Glomerular endothelial cell (primary cell): Measurements from ENCODE around the gene EPG5. TPM values are rescaled to one million over a fixed set of nuclear protein-coding genes. Genes with fewer than 3 reads are reported as not detected.
"Not testable (repeated sequence)": the region's sequence is repeated elsewhere in the genome, so short reads cannot be mapped to it uniquely, and the experiment has no call there.

Source experiments
- DNase-seq: peaks from one replicate; pipeline ENCODE4 v3.0.0-alpha.2; 2011; ENCODE audit warnings: low read depth, low spot score; ENCODE audit errors: extremely low read depth
- total RNA-seq: library from RNA; depleted of rRNA; stranded (reverse); fragments of >200 nt; gene quantifications from 2 replicates; pipeline ENCODE4 v1.2.3, GENCODE V29; 2015

Gene EPG5
- total RNA-seq, 1 donor from 2014 or later, result 30.1 TPM

GRCh38 chr18:45981821-45982220 is 14.7 kb upstream of the EPG5 start:
- no peak for DNase-seq

GRCh38 chr18:45980229-45980628 is 13.1 kb upstream of the EPG5 start:
- DNase-seq, result no peak

DNA sequence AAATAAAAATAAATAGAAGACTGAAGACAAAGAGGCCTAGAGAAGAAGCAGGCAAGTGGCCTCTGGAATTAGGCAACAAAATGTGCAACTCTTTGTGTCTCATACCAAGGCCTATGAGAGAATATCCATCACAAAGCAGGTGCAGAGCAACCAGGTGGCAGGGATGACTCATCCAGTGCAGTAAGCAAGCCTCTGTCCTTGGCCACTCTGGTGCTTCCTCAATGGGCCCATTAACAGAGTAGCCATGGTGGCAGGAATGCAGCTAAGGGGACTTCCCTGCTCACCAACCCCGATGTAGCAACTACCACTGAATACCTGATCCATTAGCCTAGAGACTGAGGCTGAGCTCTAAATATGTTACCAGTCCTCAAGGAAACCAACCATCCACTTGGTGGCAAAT is 11.0 kb upstream of the EPG5 start:
- DNase-seq, result no peak

- no peak for DNase-seq
Observed at GRCh38 chr18:45976974-45977373, 9.8 kb upstream of the EPG5 start.

- no peak for DNase-seq
Observed at GRCh38 chr18:45976566-45976965, 9.4 kb upstream of the EPG5 start.

DNA sequence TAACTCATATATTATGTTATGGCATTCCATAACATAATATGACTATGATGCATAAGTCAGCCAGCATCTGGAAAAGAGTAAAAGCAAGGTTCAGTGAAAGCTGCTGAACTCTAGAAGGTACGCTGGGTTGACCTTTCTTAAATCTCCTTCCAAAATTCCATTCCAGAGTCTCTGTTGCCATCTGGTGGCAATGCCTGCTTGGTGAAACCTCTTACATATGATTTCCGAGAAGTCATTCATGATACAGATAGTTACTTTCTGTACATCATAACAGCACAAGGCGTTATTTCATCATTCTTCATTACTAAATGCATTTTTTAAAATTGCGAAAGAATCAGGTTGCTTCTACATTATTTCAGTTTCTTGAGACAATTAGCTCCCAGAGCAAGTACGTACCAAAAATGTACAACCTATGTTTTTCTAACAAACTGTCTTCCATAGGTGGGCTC is 7.0 kb upstream of the EPG5 start:
- no peak for DNase-seq

GRCh38 chr18:45964913-45965312 is 2.2 kb downstream of the EPG5 start:
- DNase-seq, result not testable (repeated sequence)

- no peak for DNase-seq
Observed at GRCh38 chr18:45962866-45963265, 4.3 kb downstream of the EPG5 start.

DNA sequence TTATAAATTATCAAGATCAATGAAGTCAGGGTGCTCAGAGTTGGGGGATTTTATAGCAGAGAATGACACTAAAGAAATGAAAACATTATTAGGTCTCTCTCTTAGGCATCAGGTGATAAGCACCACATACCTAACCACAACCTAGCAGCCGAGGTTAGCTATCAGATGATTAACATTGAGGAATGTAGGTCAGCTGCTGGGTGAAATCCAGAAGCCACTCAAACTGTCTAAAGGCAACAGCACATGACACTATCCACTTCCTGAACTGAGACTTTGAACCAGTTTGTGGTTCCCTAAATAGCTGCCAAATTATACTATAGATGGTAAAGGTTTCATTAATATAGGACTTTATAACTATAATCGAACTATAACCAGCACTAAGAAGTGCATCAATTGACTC is 4.7 kb downstream of the EPG5 start:
- no peak for DNase-seq

GRCh38 chr18:45959484-45959883 is 7.6 kb downstream of the EPG5 start:
- not testable (repeated sequence) for DNase-seq

DNA sequence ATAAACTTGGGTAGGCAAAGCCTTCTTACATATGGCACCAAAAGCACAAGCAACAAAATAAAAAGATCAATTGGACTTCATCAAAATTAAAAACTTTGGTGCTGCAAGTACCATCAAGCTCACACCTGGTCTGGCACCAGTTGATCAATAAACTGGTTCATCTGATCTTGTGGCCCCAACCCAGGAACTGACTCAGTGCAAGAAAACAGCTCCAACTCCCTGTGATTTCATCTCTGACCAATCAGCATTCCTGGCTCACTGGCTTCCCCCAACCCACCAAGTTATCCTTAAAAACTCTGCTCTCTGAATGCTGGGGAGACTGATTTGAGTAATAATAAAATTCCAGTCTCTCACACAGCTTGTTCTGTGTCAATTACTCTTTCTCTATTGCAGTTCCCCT is 8.4 kb downstream of the EPG5 start:
- DNase-seq, result no peak

DNA sequence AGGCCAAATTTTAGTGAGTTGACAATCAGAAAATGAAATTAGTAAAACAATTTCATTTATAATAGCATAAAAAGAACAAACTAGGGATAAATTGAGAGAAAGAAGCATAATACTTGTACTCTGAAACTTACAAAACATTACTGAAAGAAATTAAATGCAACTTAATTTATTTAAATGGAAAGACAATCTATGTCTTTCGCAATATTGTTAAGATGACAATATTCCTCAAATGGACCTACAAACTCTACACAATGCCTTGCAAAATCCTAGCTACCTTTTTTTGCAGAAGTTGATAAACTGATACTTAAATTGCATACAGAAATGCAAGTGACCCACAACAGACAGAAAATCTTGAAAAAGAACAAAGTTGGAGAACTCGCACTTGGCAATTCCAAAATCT is 9.1 kb downstream of the EPG5 start:
- no peak for DNase-seq

GRCh38 chr18:45957100-45957499 is 10.0 kb downstream of the EPG5 start:
- no peak for DNase-seq

GRCh38 chr18:45954070-45954934 is 12.8 kb downstream of the EPG5 start:
- no peak for DNase-seq

DNA sequence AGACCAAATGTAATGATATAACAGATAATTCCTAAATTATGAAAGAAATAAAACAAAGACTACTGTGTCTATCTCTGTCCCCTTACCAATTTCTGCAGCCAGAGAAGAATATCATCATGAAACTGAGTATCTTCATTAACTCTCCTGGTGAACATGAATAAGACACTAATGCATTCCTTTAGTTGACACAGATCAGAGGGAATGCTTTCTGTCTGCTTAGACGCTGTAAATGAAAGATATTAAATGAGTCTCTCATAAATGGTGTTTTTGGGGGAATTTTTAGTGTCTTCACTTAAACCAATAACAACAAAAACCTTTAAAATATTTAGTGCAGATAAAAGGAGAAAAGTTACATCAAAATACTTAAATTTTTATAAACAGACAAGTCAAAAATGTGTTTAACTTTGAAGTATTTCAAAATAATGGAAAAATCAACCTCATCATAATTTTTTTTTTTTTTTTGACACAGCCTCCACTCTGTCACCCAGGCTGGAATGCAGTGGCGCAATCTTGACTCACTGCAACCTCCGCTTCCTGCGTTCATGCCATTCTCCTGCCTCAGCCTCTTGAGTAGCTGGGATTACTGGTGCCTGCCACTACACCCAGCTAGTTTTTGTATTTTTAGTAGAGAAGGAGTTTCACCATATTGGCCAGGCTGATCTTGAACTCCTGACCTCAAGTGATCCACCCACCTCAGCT is 16.0 kb downstream of the EPG5 start:
- no peak for DNase-seq

DNA sequence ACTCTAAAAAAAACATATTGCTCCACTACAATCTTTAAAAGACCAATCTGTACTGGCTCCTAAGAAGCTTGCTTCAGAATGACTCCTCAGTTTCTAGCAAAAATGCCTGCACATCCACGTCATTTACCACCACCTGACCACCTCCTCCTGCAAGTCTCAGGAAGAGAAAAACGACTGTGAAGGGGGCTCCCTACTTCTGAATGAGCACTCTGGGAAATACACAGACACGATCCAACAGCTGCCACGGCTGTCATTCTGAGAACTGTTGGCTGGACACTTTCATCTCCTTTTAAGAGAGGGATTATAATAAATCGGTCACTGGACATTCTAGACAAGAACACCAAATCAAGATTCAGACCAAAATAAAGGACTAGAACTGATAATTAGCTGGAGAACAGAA is 21.5 kb downstream of the EPG5 start:
- no peak for DNase-seq

DNA sequence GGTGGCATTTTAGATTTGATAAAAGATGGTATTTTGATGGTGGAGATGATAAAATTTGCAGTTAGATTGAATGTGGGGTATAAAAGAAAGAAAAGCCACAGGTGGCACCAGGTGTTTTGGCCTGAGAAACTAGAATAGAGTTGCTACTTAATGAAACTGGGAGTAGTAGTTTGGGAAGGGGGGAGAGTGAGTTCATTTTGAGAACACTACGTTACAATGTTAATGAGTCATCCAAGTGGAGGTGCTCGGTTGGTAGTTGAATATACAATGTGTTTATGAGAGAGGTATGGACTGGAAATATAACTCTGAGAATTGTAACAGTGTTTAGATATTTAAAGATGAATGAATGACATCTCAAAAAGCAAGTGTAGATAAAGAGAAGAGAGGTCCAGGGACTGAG is 26.4 kb downstream of the EPG5 start:
- no peak for DNase-seq

DNA sequence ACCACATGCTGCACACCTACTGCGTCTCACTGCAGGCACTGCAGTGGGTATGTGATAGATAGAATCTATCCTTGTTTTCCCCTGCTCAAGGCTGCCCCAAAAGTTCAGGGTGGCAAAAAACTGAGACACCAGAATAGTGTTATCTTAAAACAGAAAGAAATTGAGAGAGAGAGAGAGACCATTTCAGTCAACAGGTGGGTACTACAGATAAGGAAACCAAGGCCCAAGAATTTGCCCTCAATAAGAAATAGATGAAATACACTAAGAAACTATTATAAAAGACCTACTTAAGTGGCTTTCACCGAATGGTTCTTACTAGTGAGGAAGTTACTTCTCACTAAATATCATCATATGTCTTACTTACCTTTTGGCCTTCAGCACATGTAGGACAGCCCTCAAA is 27.9 kb downstream of the EPG5 start:
- no peak for DNase-seq

- DNase-seq, result no peak
Observed at GRCh38 chr18:45938488-45938935, 28.6 kb downstream of the EPG5 start.

DNA sequence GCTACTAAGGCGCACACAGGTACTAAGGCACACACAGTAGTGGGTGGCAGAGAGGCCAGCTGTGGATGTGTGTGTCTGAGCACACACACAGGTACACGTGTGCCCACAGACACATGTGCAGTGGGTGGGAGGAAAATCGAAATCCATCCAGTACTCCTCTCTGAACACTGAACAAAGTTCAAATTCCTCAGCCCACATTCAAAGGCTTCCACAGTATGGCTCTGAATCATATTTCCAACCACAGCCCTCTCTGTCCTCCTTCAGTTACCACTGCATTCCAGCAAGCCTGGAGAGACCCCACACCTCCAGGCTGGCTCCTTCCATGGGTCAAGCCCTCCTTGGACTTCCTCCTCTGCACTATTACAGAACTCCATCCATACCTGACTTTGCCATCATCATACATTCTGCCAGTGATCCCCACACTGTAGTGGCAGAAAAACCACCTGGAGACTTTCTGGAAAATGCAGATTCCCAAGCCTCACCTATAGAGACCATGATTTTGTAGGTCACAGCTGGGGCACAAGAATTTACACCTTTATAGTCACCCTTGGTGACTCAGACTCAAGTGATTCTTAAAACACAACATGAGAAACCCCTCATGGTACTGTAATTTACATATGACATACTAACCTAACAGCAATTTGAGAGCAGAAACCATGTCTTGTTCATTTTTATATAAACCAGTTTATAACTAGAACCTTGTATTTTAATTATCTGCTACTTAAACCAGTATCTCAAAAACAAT is 31.4 kb downstream of the EPG5 start:
- no peak for DNase-seq

DNA sequence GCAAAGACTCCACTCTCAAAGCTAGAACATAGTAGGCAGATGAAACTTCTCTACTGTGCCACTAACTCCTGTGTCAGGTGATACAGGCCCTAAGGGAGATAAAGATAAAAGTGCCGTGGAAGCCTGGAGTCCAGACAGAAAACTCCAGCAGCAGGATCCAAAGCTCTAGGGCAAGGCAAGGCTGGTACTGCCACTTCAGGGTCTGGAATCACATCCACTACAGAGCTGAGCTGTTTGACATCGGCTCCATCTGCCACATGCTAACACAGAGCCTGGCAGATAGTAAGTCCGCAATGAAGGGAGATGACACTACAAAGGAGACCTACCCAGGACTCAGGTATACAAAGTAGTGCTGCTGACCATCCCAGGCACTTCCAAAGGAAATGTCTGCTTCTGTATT is 34.4 kb downstream of the EPG5 start:
- no peak for DNase-seq
